Left ventricle myocardium superior (tissue), 1 donor: Measurements from ENCODE around the gene HS3ST5. TPM values are rescaled to one million over a fixed set of nuclear protein-coding genes. Genes with fewer than 3 reads are reported as not detected.
"Not testable (repeated sequence)": the region's sequence is repeated elsewhere in the genome, so short reads cannot be mapped to it uniquely, and the experiment has no call there.

Source experiments
- ATAC-seq: fragments of 200-7000 bp; cut with Tn5 transposase; one replicate; pipeline ENCODE4 v1.9.1; 2020; ENCODE audit warnings: mild to moderate bottlenecking, moderate library complexity
- DNase-seq: peaks from one replicate; pipeline ENCODE4 v3.0.0-alpha.2; 2020
- intact Hi-C: fragments of 100-400 bp; cut with micrococcal nuclease; formaldehyde crosslinking; loops from one replicate; pipeline ENCODE4 v1.11.0; 2022
- total RNA-seq: library from RNA; stranded (reverse); fragmentation: NEBNext Ultra II Directional; extraction: Animal tissue kit (Norgen Biotek cat#: 25700); gene quantifications from one replicate; pipeline ENCODE4 v1.2.1, GENCODE V29; 2021
- donor health status: DM: no; HTN: yes; CAD: no; lungs with severe emphysema.

Gene HS3ST5
- total RNA-seq, 1 donor from 2014 or later = not detected

DNA sequence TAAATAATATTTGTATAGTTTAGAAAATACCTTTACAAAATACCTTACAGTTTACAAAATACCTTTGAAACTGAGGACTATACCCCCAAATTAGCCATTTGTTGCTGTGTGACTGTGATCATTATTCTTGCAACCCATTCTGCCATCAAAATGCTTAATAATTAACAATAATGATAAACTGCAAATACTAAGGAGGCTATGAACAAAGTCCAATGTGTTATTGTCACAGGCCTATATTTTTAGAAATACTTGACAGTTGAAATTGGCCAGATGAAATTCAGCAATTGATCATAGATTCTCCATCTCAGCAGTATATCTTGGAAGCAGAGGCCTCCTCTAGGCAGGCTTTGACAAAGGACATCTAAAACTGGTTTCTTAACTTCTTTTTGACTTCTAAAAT is 178.6 kb downstream of the HS3ST5 start:
- intact Hi-C loops = no loop called here
- ATAC-seq (no peak), DNase-seq (no peak)

DNA sequence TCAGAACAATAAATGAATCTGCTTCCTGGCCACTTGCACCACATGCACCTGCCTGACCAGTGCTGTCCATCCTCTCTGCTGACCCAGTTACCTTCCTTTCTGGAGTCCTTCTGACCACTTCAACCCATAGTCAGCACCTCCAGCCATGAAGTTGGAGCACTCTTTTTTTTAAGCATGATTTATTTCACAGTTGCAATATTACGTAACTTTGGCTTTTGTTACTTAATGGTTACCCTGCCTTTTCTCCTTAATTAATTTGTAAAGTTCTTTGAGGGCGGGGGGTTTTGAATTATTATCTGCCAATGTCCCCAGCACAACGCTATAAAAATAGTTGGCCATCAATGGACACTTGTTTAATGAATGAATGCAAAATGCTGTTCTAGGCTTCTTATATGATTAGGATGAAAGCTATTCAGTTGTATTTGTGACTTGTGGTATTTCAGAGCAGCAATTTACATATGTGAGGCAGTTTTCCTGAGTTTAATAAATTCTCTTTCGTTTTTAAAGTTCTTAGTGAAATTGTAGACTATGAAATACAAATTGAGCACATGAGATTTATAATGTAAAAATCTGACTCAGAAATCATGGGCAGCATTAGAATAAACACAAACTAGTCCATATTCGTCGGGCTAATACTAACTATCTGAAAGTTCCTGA is 180.0 kb downstream of the HS3ST5 start:
- no peak for ATAC-seq
- DNase-seq = no peak
- intact Hi-C loops = no loop called here

DNA sequence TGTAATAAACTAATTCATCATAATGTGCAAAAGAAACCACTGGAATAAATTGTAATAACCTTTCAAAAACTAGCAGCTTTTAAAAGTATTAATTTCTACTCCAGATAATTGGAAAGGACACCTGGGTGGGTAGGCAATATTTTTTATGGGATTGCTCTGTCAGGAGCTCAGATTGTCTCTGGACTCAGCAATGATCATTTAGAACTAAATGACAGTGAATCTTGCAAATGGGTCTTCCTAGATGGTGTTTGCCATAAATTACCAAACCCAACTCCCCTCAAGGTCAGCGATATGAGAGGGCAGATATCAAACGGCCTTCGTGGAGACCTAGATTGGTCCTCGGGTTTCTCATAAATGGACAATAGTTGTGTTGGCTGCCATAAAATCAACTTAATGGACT is 181.9 kb downstream of the HS3ST5 start:
- ATAC-seq = no peak
- intact Hi-C loops = no loop called here

DNA sequence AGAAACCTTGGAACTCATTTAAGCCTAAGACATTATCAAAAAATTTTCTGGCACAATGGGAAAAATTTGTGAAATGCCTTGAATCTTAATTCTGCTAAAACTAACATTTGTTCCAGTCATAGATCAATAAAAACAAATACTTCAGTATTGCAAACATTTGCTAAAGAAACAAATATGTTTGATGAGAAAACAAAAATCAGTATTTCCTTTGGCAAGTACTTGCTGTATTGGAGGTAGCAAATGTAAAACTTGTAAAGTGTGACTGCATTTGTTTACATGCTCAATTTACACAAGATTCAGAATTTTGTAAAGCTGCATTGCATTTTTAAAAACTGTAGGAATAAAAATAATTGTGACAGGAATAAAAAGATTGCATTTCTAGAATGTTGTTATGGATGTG is 183.1 kb downstream of the HS3ST5 start:
- intact Hi-C loops = no loop called here
- no peak for ATAC-seq

More for the DNA sequence above, 181.9 kb downstream of the HS3ST5 start:
- no peak for DNase-seq

DNA sequence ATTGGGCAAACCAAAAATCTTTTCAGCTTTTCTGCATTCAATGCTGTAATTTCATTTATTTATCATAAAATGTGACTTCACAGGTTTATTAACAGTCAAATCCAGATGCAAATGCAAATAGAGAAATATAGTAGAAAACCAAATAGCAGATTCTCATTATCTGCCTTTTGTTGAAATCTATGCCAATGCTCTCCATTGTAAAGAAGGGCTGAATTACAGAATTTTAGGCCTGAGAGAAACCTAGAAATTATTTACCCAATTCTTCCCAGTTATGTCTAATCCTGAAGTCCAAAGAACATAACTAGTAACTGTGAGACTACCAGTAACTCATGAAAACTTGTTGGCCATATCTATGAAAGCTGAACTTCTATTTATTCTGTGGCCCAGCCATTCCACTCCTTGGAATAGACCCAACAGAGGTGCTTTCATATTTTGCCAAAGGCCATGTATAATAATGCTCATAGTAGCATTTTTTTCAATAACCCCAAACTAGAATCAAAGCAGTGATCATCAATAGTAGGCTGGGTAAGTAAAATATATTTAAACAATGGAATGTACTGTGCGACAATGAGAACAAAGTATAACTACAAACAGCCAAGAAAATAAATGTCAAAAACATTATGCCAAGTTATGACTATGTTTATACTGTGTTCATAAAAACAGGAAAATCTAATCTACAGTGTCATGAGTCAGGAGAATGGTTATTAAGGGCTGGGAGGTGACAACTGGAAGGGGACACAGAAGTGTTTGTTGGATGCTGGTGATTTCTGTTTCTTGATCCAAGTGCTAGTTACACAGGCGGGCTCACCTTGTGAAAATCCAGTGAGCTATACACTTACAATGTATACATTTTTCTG is 183.8 kb downstream of the HS3ST5 start:
- intact Hi-C loops = no loop called here
- no peak for ATAC-seq

More for the DNA sequence above, 183.1 kb downstream of the HS3ST5 start:
- no peak for DNase-seq

DNA sequence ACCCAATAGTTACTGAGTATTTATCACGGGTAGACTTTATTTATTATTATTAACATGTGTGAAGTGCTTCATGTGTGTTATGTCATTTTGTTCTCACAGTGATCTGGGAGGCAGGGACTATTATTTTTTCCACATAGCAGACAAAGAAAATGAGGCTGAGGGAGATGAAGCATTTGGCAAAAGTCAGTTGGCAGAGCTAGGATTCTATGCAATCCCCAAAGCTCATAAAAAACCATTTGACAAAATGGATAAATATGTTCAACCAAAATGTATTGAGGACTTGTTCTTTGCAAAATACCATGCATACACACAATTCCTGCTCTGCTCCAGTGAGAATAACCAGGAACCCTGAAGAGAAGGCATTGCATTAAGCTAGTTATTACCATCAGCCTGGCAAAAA is 184.4 kb downstream of the HS3ST5 start:
- DNase-seq (no peak), ATAC-seq (no peak)
- intact Hi-C loops = no loop called here

More for the DNA sequence above, 183.8 kb downstream of the HS3ST5 start:
- no peak for DNase-seq

DNA sequence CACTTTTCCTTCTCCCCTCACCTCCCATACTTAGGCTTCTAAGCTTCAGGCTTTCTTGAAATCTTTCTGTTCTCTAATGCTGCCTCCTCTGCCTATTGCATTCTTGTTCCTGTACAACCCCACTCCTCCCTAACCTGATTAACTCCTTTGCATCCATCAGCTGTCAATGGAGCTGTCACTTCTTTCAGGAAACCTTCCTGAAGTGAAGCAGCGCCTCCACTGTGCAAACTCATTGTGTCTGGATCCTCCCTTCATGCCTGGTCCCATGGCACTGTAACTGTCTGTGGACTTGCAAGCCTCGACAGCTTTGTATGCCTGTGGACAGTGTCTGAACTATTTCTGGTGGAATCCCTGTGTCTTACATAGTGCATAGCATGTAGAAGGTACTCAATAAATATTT is 185.0 kb downstream of the HS3ST5 start:
- ATAC-seq (no peak), DNase-seq (no peak)
- intact Hi-C loops = no loop called here

DNA sequence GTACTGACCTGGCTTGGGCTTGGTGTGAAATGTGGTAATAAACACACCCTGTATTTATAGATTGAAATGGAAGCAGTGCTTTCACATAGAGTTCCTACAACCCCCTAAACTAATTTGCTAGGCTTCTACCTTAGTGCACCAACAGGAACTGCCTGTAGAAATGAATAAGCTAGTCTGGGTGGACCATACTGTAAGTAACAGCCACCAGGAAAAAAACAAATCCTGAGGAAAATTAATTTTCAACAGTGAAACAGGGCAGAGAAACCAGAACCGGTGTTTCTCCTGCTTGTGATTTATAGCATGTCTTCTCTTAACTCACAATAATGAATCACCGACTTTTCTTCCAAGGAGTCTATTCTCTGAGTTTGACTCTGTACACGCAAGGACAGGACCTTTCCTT is 187.1 kb downstream of the HS3ST5 start:
- intact Hi-C loops = no loop called here
- no peak for DNase-seq
- no peak for ATAC-seq

DNA sequence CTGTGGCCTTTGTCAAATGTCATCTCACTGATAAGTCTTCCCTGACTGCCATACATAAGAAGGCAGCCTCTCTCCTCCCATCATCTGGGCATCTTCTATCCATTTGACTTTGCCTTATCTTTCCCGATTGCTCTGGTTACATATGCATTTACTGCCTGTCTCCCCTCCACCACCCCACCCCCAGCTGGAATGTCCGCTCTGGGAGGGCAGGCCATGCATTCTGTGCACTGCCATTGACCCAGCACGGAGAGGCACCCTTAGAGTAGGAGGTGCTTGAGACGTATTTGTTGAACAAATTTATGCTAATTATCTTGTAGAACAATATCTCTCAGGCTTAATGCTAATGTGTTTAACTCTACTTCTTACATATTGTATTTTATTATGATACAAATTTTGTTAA is 188.0 kb downstream of the HS3ST5 start:
- DNase-seq (no peak), ATAC-seq (no peak)
- intact Hi-C loops = no loop called here

DNA sequence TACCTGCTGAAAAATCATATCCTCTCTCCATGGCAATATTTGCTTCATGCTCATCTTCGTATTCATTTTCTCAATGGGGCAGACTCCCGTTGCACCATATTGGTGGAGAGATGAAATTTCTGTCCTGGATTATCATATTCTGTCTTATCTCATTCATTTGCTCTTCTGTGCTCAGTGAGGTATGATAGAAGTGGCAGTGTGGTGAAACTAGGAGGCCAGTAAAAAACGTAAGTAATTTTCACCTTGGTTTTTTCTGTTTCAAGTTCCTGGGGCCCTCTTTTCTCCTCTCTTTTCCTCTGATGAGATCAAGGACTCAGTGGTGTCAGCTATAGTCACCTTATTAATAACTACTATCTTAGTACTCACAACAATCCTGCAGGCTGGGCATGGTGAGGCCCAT is 189.4 kb downstream of the HS3ST5 start:
- intact Hi-C loops = no loop called here
- DNase-seq = no peak
- no peak for ATAC-seq

DNA sequence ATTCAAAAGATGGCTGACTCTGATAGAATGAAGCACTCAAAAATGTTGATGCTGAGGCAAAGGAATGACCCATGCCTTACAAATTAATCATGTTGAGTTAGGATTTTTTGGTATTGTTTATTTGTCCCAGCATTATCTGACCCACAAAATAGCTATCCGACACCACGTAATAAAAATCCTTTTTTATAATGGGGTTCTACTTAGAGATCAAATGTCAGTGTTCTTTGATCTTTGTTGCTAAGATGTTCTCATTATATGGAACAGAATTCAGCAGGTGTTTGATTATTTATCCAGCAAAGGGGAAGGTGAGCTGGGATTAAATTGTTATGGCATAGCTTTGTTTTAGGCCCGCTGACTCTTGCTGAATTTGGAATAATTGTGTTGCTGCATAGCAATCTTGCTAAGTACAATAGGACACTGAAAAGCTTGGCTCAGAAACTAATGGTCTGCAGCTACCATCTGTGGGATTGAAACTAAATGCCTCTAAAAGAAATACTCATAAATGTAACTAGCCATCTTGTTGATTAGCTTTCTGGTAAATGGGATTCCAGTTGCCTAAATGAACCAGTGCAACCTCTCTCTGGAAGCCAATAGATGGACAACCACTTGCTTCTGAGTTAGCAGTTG is 191.6 kb downstream of the HS3ST5 start:
- DNase-seq (no peak), ATAC-seq (no peak)
- intact Hi-C loops = no loop called here

DNA sequence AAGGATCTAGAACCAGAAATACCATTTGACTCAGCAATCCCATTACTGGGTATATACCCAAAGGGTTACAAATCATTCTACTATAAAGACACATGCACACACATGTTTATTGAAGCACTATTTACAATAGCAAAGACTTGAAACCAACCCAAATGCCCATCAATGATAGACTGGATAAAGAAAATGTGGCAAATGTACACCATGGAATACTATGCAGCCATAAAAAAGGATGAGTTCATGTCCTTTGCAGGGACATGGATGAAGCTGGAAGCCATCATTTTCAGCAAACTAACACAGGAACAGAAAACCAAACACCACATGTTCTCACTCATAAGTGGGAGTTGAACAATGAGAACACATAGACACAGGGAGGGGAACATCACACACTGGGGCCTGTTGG is 193.6 kb downstream of the HS3ST5 start:
- intact Hi-C loops, DNase-seq, ATAC-seq: not testable (repeated sequence)

DNA sequence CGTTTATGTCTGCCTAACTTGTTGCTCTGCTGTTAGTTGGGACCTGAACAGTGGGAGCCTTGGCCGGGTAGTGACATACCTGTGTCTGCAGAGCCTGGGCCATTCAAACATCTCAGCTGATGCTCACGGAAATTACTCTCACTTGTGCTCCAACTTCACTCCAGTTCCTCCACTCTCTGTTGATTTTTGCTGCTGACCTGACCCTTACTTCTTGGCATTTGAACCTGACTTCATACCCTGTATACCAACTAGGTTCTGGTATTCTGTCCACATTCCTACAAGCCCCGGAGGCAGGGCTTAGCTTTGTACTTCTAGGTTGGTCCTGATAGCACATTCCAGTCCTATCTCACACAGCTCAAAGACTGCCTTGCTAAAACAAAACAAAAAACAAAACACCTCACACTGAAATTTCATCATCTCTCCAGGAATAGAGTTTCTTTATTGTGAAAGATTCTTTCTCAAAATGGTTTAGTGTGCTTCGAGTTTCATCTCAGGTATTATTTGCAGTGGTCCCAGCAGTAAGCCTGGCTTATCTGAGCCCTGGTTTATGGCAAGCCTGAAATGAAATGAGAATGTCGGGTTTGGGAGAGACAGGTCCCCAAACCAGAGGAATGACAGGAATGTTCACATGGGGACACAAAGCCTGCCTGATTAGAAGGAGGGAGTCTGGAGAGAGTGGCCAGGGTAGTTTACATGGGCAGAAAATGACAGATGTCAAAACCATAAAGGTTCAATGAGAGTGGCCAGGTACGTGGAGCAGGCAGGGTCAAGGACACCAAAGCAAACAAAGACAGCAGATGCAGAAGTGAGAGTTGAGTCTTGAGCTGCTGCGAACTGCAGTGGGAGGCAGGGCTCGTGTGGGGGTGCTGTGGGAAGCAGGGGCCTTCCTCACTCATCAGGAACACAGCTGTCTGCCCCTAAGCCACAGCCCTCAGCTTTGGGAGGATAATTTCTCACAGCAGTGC is 197.7 kb downstream of the HS3ST5 start:
- ATAC-seq = no peak
- intact Hi-C loops = no loop called here
- no peak for DNase-seq

DNA sequence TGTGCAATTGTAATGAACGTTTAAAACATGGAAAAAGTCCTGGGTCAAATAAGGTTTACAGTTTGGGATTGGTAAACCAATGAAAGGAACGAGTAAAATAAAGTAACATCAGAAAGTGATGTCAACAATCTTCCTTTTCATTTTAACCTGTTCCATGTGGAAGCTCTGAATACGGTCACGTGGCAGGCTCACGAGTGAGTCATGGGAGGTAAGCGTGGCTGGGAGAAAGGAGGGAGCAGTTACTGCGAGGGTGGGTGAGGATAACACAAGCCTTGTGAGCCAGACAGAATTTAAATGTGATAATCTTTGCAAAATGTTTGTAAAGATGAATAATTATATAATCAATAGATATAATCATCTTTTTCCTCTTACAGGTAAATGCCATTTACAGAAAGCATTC is 200.6 kb downstream of the HS3ST5 start:
- intact Hi-C loops = no loop called here

DNA sequence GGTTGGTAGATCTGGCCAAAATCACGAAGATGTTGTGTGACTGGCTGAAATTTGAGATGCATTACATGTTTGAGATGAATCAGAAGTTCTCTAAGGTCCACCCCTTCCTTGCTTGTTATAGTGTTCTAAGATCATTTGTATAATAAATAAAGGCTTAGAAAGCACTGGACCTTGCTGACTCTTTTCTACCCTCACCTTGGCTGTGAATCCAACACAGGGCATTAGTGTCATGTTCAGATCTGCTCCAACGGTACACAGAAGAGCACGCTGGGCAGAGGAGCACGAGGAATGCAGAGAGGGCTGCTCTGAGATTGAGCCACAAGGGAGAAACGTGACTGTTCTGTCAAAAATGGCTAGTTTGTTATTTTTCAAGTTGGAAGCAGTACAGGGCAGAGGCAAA is 202.4 kb downstream of the HS3ST5 start:
- ATAC-seq (no peak), DNase-seq (no peak)
- intact Hi-C loops = no loop called here

More for the DNA sequence above, 200.6 kb downstream of the HS3ST5 start:
- DNase-seq (no peak), ATAC-seq (no peak)

DNA sequence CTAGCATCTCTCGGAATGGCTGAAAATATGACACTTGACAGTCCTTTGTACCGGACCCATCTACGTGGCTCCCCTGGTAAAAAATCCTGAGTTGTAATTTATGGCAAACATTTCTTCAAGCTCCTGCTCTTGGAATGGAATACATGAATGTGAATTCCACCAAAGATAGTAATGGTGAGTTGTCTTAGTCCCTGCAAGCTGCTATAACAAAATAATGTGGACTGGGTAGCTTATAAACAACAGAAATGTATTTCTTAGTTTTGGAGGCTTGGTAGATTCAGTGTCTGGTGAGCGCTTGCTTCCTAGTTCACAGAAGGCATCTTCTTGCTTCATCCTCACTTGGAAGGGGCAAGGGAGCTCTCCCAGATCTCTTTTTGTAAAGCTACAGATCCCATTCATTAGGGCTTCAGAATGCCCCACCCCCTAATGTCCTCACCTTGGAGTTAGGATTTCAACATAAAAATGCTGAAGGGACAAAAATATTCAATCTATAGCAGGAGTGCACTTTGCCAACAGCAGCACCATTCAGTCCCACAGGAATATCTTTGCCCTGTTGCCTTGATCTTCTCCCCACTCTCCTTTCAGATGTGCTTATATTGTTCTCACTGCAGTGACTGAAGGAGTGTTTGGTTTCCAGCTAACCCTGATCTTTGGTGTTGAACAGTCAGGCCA is 204.1 kb downstream of the HS3ST5 start:
- no peak for DNase-seq
- intact Hi-C loops = no loop called here
- ATAC-seq = no peak

DNA sequence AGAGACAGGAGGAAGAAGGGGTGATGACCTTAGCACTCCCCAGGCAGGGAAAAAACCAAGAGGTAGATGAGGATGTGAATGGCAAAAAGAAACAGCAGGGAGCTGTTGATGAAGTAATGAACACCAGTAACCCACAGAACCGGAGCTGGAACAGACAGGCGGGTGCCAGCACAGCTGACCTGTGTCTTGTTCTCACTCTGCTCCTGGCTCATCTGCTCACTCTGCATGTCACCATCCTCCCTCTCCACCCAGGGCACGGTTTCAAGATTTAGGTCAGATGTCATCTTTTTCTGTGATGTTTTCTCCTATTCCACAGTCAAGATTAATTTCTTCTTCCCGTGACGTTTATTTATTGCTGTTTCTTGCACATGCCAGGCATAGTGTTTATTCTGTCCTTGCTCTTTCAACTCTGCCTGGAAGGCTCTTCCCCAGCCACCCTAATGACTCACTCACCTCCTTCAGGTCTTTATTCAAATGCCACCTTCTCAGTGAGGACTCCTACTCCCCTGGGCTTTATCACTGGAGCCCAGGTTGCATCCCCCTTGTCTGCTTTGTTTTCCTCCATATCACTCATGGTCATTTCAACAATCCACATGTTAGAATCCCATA is 207.4 kb downstream of the HS3ST5 start:
- intact Hi-C loops = no loop called here
- ATAC-seq = no peak
- no peak for DNase-seq

DNA sequence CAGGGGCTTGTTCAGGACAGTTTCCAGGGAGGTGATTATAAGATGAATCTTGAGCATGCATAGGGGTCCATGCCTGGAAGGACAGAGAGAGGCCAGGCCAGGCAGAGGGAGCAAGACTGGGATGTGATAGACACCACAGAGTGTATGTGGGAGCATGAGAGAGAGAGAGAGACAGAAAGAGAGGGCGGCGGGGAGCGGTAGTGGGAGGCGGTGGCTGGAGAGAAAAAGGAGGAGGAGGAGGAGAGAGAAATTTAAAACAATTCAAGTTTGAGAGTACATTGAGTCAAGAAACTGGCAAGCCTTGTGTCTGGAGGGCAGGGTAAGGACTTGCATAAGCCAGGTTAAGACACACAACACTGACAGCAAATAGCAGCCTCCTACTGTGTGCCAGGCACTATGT is 209.0 kb downstream of the HS3ST5 start:
- intact Hi-C loops = no loop called here
- DNase-seq (no peak), ATAC-seq (no peak)
